Endodermal cell (in vitro differentiated cells): ENCODE measurements around the gene PRSS1. TPM values are rescaled to one million over a fixed set of nuclear protein-coding genes. Genes with fewer than 3 reads are reported as not detected.
"Not testable (repeated sequence)": the region's sequence is repeated elsewhere in the genome, so short reads cannot be mapped to it uniquely, and the experiment has no call there.

Source experiments
- DNase-seq: peaks from one replicate; pipeline ENCODE4 v3.0.0-alpha.2; 2017
- H3K27ac ChIP-seq: 2 replicates; pipeline ENCODE4 v1.5.1; 2013; ENCODE audit warnings: mild to moderate bottlenecking, low read depth, low read length, moderate library complexity
- H3K27me3 ChIP-seq: 2 replicates; pipeline ENCODE4 v1.6.1; 2013; ENCODE audit warnings: mild to moderate bottlenecking, low read length, moderate library complexity; ENCODE audit not compliant: insufficient read depth, control insufficient read depth, poor library complexity, severe bottlenecking
- H3K36me3 ChIP-seq: 2 replicates; pipeline ENCODE4 v1.7.0; 2013; ENCODE audit warnings: mild to moderate bottlenecking, low read length, moderate library complexity; ENCODE audit not compliant: control insufficient read depth, insufficient read depth
- H3K4me1 ChIP-seq: one replicate; pipeline ENCODE4 v1.7.0; 2013; ENCODE audit warnings: low read length; ENCODE audit not compliant: control insufficient read depth, insufficient read depth
- H3K4me3 ChIP-seq: 2 replicates; pipeline ENCODE4 v1.5.1; 2013; ENCODE audit warnings: mild to moderate bottlenecking, low read length, moderate library complexity
- H3K9ac ChIP-seq: 2 replicates; pipeline ENCODE4 v1.6.1; 2013; ENCODE audit warnings: mild to moderate bottlenecking, low read length, moderate library complexity; ENCODE audit not compliant: poor library complexity, severe bottlenecking; ENCODE audit errors: extremely low read depth
- H3K9me3 ChIP-seq: 2 replicates; pipeline ENCODE4 v1.6.1; 2013; ENCODE audit warnings: mild to moderate bottlenecking, low read length, moderate library complexity; ENCODE audit not compliant: control insufficient read depth
- H3K27ac Mint-ChIP-seq: 2 replicates; pipeline ENCODE4 v1.8.0; 2020; ENCODE audit warnings: mixed read lengths
- H3K27me3 Mint-ChIP-seq: 2 replicates; pipeline ENCODE4 v1.8.0; 2021; ENCODE audit warnings: mild to moderate bottlenecking, mixed read lengths; ENCODE audit not compliant: insufficient read depth
- H3K36me3 Mint-ChIP-seq: 2 replicates; pipeline ENCODE4 v1.8.0; 2020; ENCODE audit warnings: low read depth, mixed read lengths
- H3K4me1 Mint-ChIP-seq: 2 replicates; pipeline ENCODE4 v1.8.0; 2020; ENCODE audit warnings: mixed read lengths
- H3K4me3 Mint-ChIP-seq: 2 replicates; pipeline ENCODE4 v1.8.0; 2020; ENCODE audit warnings: mild to moderate bottlenecking, moderate library complexity, mixed read lengths
- H3K9me3 Mint-ChIP-seq: 2 replicates; pipeline ENCODE4 v1.8.0; 2020; ENCODE audit warnings: mild to moderate bottlenecking, mixed read lengths
- WGBS, 2 experiments: methylation state at CpG; one replicate each; pipeline versions ENCODE4 v1.1.5 to v1.1.7; 2013; ENCODE audit warnings: missing lambda C conversion rate in 2 of 2, mixed read lengths in 1 of 2; ENCODE audit not compliant: insufficient coverage in 1 of 2, insufficient read length in 1 of 2; 5-methylcytosine and 5-hydroxymethylcytosine counted together
- long read RNA-seq, 4 experiments: library from polyadenylated mRNA in 2 of 4; library from RNA in 1 of 4; library from capped mRNA in 1 of 4; stranded (forward) in 3 of 4; unstranded in 1 of 4; transcript quantifications; one replicate each; pipeline ENCODE4 v2.0.0, GENCODE V29; 2020 to 2021; ENCODE audit warnings: inconsistent platforms in 1 of 4
- polyA plus RNA-seq, 2 experiments: library from polyadenylated mRNA; stranded (reverse); fragments of 50-300 nt; gene quantifications; one replicate each; pipeline ENCODE4 v1.2.3, GENCODE V29; 2013
- total RNA-seq, 2 donors: library from RNA; stranded (reverse); fragmentation: NEBNext Ultra II Directional in 1 of 2; extraction: Animal tissue kit (Norgen Biotek cat#: 25700) in 1 of 2; gene quantifications; 2 replicates in 1 of 2; 3 replicates in 1 of 2; pipeline ENCODE4 v1.2.1, GENCODE V29; 2021
- TF ChIP-seq, protein P1 (sequence below): fragments of 200-600 bp; sonication (generic); conservative IDR thresholded peaks from 2 replicates; pipeline ENCODE4 v1.5.0; 2021; ENCODE audit warnings: antibody characterized with exemption, mild to moderate bottlenecking

The PRSS1 gene
- total RNA-seq, result 1 to 10 TPM; 4.4 to 8.8 TPM
- 20.3 TPM for polyA plus RNA-seq (2013, experiment 1 of 2)
- polyA plus RNA-seq (2013, experiment 2 of 2), result 15.0 TPM
- long read RNA-seq, experiment 1, partial matches to known transcripts, result 0 of 2 reads
- long read RNA-seq, experiment 1, other reads (novel, unspliced or antisense), result 1 of 2 reads
- long read RNA-seq, experiment 2, transcript PRSS1-201 (5 exons, 800 nt), result major isoform, 8 of 9 reads
- long read RNA-seq, experiment 2, partial matches to known transcripts, result 0 of 9 reads
- long read RNA-seq, experiment 2, other reads (novel, unspliced or antisense), result 1 of 9 reads
- long read RNA-seq, experiment 3, partial matches to known transcripts, result 1 of 3 reads
- long read RNA-seq, experiment 3, other reads (novel, unspliced or antisense), result 0 of 3 reads
- long read RNA-seq, experiment 4, transcript PRSS1-201 (5 exons, 800 nt), result major isoform, 48 of 64 reads
- long read RNA-seq, experiment 4, partial matches to known transcripts, result 13 of 64 reads
- long read RNA-seq, experiment 4, other reads (novel, unspliced or antisense), result 3 of 64 reads

DNA sequence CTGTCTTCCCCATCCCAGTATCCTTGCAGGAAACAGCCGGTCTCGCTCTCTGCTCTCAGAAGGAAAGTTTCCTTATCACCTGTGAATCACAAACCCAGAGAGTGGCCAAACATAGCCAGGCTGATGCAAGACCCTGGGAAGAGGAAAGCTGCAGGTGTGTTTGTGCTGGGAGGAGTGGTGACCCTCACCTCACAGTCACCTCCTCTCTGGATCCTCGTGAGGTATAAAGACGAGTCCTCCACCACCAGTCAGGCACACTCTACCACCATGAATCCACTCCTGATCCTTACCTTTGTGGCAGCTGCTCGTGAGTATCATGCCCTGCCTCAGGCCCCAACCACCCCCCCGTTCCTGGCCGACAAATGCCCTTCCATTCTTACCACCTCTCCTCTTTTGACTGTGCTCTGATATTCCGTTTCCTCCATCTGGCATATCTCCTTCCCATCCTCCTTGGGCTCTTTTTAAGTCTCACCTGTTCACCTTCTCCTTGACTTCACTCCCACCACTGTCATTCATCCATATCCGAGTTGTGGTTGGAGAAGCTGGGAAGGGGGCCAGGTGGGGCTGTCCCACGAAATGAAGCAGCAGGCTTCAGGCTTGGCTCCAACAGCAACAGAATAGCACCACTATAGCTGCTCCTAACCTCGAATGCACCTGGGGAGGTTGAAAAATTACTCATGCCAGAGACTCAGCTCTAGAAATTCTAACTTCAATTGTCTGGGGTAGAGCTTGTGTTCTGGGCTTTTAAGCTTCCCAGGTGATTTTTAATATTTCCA, at the start of gene PRSS1:
Gene PRSS1 (plus strand): TSS at position 255 of the 776 bp plus-strand sequence. CDS start 13 bp downstream, at position 268.
- 73 to 80% methylated on average over 6 to 11 of the region's 11 CpGs for WGBS, 2 experiments
- Mint-ChIP-seq H3K36me3 (no peaks in the 10 kb centered on the region), H3K9me3 (no peaks in the 10 kb centered on the region), H3K4me1 (peaks cover 25% of the 10 kb centered on the region), H3K27me3 (peaks cover 44% of the 10 kb centered on the region), H3K27ac (peak within 1 kb of the TSS; percentile 79), H3K4me3 (no peak within 1 kb of the TSS)
- peak within 1 kb of the TSS; percentile 9 for H3K9ac ChIP-seq
- H3K36me3 ChIP-seq, result no peaks in the 10 kb centered on the region
- H3K27ac ChIP-seq, result no peak within 1 kb of the TSS
- H3K4me1 ChIP-seq, result peaks cover 20% of the 10 kb centered on the region
- H3K9me3 ChIP-seq, result no peaks in the 10 kb centered on the region
- DNase-seq, result peak; percentile 84
- H3K4me3 ChIP-seq, result no peak within 1 kb of the TSS
- TF ChIP-seq, protein P1, sequence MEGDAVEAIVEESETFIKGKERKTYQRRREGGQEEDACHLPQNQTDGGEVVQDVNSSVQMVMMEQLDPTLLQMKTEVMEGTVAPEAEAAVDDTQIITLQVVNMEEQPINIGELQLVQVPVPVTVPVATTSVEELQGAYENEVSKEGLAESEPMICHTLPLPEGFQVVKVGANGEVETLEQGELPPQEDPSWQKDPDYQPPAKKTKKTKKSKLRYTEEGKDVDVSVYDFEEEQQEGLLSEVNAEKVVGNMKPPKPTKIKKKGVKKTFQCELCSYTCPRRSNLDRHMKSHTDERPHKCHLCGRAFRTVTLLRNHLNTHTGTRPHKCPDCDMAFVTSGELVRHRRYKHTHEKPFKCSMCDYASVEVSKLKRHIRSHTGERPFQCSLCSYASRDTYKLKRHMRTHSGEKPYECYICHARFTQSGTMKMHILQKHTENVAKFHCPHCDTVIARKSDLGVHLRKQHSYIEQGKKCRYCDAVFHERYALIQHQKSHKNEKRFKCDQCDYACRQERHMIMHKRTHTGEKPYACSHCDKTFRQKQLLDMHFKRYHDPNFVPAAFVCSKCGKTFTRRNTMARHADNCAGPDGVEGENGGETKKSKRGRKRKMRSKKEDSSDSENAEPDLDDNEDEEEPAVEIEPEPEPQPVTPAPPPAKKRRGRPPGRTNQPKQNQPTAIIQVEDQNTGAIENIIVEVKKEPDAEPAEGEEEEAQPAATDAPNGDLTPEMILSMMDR, result no peak
- H3K27me3 ChIP-seq, result no peaks in the 10 kb centered on the region

DNA sequence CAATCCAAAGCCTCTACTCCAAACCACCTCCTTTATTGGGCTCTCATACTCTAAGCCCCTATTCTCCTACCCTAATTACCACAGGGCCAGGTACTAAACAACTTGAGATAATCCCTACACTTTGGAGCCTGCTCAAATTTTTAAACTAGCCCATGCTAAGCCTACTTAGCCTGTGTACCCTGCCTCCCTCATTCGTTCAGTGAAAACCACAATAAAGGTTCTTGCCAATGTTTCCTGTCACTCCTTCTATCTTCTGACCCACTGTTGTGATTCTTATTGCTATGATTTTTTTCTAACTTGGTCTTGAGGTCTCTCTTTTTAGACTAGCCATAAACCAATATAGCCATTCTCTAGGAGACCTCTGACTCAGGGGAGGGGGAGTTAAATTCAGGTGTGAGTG, 48.3 kb upstream of the PRSS1 start:
- H3K4me1 Mint-ChIP-seq, result peaks cover 52% of the 10 kb centered on the region
- not testable (repeated sequence) for H3K9ac ChIP-seq, H3K4me1 ChIP-seq, H3K27me3 Mint-ChIP-seq, H3K4me3 Mint-ChIP-seq, H3K27ac Mint-ChIP-seq, H3K27me3 ChIP-seq, H3K27ac ChIP-seq, H3K36me3 ChIP-seq, H3K4me3 ChIP-seq, DNase-seq, H3K36me3 Mint-ChIP-seq, H3K9me3 Mint-ChIP-seq
- peaks cover 14% of the 10 kb centered on the region for H3K9me3 ChIP-seq
- WGBS, 2 experiments, result 82% methylated on average over 1 of the region's 1 CpG; no CpG with 5 or more reads in 1 of the 2 experiments

GRCh38 chr7:142703655-142704305, 45.5 kb upstream of the PRSS1 start:
- Histone ChIP-seq H3K27ac (no peak overlapping the region), H3K4me1 (peaks cover 5% of the 10 kb centered on the region), H3K9ac (no peak overlapping the region), H3K27me3 (no peaks in the 10 kb centered on the region), H3K36me3 (no peaks in the 10 kb centered on the region), H3K4me3 (no peak overlapping the region), H3K9me3 (peaks cover 14% of the 10 kb centered on the region)
- Mint-ChIP-seq H3K27me3 (no peaks in the 10 kb centered on the region), H3K4me3 (no peak overlapping the region), H3K27ac (no peak overlapping the region), H3K36me3 (no peaks in the 10 kb centered on the region), H3K9me3 (peaks cover 10% of the 10 kb centered on the region), H3K4me1 (peaks cover 37% of the 10 kb centered on the region)
- TF ChIP-seq, protein P1, result no peak
- DNase-seq, result no peak
- WGBS, 2 experiments, result 88 to 94% methylated on average over 8 to 9 of the region's 9 CpGs
